IMR-90 (cell line): ENCODE results near the gene EPB41L3.

ENCODE experiments used
- MXI1 ChIP-seq: IDR thresholded peaks from 2 replicates; pipeline ENCODE4 v1.6.1; 2012; ENCODE audit warnings: low read depth, mild to moderate bottlenecking, low read length, moderate library complexity, borderline replicate concordance
- POLR2A ChIP-seq: IDR thresholded peaks from 2 replicates; pipeline ENCODE4 v1.6.1; 2012; ENCODE audit warnings: mild to moderate bottlenecking, low read depth, low read length
- RAD21 ChIP-seq: IDR thresholded peaks from 2 replicates; pipeline ENCODE4 v1.6.1; 2012; ENCODE audit warnings: low read length, improper control_type of control experiment
- RFX5 ChIP-seq: IDR thresholded peaks from 2 replicates; pipeline ENCODE4 v1.8.0; 2012; ENCODE audit warnings: low read depth, mild to moderate bottlenecking, low read length, moderate library complexity
- TF ChIP-seq, protein P1 (sequence below): conservative IDR thresholded peaks from 2 replicates; pipeline ENCODE4 v1.5.1; 2012; ENCODE audit warnings: mild to moderate bottlenecking, low read depth, low read length, improper control_type of control experiment

DNA sequence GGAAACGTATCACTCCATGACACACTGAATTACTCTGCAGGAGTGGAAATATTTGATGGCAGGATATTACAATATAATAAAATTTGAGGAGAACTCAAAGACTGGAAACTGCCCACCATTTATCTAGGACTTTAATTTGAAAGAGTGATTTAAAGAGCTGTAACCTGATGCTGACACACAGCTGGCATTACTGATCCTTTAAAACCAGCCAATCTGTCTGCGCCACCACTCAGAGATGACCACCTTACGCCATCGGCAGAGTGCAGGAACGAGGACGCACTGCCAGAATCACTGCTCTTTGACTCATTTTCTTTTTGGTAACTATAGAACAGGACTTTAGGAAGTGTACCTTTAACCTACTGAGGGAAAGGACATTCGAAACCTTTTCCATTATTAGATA lies 114.1 kb downstream of the EPB41L3 start:
- TF ChIP-seq, protein P1, sequence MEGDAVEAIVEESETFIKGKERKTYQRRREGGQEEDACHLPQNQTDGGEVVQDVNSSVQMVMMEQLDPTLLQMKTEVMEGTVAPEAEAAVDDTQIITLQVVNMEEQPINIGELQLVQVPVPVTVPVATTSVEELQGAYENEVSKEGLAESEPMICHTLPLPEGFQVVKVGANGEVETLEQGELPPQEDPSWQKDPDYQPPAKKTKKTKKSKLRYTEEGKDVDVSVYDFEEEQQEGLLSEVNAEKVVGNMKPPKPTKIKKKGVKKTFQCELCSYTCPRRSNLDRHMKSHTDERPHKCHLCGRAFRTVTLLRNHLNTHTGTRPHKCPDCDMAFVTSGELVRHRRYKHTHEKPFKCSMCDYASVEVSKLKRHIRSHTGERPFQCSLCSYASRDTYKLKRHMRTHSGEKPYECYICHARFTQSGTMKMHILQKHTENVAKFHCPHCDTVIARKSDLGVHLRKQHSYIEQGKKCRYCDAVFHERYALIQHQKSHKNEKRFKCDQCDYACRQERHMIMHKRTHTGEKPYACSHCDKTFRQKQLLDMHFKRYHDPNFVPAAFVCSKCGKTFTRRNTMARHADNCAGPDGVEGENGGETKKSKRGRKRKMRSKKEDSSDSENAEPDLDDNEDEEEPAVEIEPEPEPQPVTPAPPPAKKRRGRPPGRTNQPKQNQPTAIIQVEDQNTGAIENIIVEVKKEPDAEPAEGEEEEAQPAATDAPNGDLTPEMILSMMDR: no peak
- no peak for TF ChIP-seq POLR2A
- no peak for TF ChIP-seq RAD21
- TF ChIP-seq RFX5: no peak
- TF ChIP-seq MXI1: no peak
